NCI-H524 (cell line): Measurements from ENCODE around the gene CBX6.
A peak's percentile ranks its signal among the peaks of the same experiment; 100 is the strongest.
"Not testable (repeated sequence)": the region's sequence is repeated elsewhere in the genome, so short reads cannot be mapped to it uniquely, and the experiment has no call there.

Experiments
- DNase-seq, 2 experiments: peaks; one replicate each; lab custom pipeline; 2025; lab: John Stamatoyannopoulos, UW

Gene CBX6

DNA sequence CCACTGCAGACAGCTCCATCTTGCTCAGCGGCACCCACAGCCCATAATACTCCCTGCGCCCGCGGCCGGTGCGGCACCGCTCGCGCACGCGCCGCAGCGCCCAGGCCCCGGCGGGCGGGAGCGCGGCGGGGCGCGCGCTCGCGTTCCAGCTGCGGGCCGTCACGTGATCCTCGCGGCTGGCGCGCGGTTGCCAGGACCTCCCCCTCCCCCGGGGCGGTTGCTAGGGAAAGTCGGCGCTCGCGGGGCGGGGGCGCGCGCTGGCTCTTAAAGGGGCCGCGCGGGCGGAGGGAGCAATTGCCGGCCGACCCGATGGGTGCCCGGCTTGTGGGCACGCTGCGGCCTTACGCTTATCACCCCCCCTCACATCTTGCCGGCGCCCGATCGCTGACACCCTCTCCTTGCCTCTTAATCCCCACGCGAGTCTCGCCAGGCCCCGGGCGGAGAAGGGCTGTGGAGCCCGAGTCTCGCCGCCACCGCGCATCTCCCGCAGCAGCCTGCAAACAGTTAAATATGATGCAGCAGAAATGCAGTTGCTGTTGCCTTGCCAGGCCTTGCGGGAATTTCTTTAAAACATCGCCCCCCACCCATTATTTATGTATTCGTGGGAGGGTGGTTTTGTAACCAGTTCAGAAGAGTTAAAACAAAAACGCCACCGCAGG is at the start of gene CBX6:
TSS of gene CBX6 (minus strand) at position 45 of the 659 bp plus-strand sequence. CDS start at position 19, 26 bp downstream.
- peak; percentile 93 to 95 for DNase-seq

DNA sequence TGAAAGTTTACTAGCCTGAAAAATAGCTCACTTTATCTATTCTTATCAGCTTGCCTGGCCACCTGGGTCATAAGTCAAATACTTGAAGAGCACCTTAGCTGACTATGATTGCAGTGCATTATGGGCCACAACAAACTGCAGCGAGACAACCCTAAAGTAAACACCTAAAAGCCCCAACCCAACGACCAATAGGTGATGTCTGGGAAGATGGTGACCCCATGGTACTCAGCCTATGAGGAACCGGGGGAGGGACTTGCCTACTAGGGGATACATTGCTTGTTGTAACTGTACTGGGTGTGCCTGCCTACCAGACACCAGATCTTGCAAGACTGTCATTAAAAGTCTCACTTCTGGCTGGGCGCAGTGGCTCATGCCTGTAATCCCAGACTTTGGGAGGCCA is 49.8 kb upstream of the CBX6 start:
- no peak for DNase-seq

DNA sequence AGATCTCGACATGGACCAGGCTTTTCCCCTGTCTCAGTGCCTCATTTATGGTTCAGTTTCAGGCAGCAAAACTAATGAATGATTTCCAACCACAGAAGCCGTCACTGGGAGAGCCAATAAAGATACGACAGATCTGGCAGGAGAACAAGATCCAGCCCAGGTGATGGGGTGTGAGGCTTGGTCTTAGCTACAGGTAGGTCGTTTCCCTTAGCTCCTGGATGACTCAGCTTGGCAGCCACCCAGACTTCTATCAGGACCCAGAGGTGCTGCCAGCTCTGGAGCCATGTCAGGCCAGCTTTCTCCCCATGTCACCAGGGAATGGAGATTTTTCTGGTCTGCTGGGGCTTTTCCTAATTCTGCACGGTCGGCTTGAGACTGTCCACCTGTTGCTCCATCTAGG is 49.1 kb upstream of the CBX6 start:
- no peak for DNase-seq

DNA sequence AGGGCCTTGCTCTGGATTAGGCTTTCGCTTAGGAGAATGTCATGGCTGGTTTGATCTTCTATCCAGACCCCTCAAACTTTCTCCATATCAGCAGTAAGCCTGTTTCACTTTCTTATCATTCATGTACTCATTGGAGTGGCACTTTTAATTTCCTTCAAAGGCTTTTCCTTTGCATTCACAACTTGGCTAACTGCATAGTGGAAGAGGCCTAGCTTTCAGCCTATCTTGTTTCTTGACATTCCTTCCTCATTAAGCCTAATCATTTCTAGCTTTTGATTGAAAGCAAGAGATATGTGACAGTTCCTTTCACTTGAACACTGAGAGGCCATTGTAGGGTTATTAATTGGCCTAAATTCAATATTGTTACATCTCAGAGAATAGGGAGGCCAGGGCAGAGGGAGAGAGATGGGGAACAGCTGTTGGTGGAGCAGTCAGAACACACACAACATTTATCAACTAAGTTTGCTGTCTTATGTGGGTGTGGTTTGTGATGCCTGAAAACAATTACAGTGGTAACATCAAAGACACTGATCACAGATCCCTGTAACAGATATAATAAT is 47.7 kb upstream of the CBX6 start:
- DNase-seq = no peak

DNA sequence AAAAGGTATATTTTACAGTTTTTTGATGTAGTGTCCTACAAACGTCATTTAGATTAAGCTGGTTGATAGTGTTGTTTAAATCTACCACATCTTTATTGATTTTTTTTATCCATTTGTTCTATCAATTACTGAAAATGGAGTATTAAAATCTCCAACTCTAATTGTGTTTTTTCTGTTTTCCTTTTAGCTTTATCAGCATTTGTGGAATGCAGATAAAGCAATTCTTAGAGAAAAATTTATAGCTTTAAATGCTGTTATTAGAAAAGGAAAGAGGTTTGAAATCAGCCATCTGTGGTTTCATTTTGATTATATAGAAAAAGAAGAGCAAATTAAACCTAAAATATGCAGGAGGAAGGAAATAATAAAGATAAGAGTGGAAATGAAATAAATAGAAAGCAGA is 39.4 kb upstream of the CBX6 start:
- DNase-seq = no peak

DNA sequence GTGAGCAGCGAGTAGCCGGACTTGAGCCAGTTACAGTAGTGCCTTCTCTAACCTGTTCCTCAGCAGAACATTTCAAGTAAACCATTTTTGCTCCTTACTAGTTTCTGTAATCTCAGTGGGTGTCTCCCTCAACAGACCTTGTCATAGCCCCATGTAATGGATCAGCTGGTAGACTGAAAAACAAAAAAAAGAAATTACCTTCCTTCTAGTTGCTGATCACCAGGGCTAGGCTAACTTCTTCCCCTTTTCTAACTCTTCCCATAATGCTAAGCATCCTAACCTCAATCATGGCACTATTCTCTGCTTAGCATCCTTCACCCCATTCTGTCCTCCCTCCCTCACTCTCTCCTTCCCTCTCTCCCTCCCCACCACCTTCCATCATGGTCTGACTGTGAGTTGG is 35.8 kb upstream of the CBX6 start:
- DNase-seq = no peak

DNA sequence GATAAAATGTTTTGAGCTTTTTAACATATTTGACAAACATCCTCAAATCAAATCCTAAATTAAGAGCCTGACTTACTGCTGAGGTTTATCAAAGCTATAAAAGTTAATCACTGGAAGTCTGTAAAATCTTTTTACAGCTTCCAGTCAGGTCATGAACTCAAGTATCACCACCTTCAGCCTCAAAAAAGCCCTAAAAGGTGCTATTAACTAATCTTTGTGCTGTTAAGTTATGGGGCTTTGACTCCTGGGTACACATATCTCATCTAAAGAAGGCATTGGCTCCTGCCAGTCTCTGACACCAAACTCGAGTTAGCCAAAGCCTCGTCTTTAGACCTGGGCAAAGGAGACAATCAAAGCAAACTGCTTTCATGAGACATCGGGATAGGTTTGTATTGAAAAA is 34.0 kb upstream of the CBX6 start:
- DNase-seq = no peak

DNA sequence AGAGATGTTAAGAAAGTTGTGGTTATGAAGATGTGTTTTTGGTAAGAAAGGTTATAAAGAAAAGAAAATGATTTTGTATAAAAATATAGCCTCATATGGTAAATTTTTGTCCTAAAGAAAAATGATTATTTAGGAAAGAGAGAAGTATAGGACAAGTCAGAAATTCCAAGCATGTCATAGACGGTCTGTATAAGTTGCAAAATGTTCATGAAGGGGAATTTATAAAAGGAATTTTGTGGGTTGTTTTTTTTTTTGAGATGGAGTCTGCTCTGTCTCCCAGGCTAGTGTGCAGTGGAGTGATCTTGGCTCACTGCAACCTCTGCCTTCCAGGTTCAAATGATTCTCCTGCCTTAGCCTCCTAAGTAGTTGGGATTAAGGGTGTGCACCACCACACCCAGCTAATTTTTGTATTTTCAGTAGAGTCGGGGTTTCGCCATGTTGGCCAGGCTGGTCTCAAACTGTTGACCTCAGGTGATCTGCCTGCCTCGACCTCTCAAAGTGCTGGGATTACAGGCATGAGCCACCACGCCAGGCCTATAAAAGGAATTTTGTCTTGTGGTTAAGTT is 32.1 kb upstream of the CBX6 start:
- not testable (repeated sequence) for DNase-seq

DNA sequence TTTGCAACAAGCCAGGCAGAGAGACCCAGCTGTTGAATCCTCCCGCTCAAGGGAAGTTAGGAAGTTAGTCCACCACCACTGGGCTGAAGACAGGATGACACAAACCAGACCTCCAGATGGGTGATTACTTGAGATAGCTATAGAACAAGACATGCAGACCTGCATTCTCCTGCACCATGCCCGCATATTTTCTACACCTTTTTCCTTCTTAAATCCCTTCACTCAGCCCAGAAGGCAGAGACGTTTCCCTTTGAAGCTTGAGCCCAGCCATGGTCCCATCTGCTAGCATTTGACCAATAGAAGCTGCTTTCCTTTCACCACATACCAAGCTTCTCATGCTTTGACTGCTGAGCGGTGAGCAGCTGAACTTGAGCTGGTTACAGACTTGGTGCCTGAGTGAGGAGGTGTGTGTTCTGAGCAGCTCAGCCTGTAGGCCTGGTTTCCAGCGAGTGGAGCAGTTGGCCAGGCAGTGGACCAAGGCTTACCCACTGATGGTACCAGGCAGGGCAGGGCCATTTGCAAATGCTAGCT is 29.2 kb upstream of the CBX6 start:
- DNase-seq = no peak

DNA sequence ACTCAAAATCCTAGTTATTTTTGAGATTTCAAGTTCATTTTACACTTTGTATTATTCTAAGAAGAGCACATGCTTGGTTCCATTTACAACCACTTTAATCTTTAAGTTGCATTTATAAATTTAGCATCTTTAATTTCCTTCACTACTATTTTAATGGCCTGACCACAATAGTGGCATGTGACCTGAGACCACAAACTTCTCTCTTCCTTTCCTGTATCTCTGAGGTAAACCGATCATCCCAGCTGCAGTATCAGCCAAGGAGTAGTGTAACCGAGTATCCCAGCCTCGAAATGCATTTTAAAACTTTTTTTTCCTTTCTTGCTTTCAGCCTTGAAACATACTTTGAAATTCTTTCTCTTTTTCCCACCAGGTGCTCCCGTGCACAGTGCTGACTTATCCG is 28.7 kb upstream of the CBX6 start:
- DNase-seq = no peak

DNA sequence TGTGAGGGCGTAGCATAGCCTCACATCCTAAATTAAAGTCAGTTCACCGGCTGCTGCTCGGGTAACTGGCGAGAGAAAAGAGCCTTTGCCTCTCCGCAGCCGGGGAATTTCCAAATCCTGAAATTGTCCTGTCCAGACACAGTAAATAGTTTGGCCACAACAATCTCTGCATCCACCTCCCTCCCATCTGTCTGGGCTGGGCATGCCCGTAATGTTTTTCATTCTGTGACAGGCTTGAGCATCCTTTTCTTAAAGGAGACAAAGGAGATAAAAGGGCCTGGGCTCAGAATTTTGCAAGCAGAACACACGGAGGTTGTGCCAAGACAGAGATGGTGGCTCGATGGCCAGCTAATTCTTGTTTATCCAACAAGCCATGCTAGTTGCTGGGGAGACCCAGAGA is 19.2 kb upstream of the CBX6 start:
- no peak for DNase-seq

DNA sequence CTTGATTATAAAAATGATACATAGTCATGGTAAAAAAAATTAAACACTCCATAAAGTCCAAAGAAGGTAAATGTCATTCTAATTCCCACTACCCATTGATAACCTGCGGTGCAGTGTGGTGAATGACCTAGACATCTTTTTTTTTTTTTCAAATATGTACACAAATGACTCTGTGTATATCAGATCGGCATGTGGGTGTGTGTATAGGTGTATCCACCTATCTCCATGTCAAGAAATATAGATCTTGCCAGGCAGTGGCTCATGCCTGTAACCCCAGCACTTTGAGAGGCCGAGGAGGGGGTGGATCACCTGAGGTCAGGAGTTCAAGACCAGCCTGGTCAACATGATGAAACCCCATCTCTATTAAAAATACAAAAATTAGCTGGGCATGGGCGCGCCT is 18.4 kb upstream of the CBX6 start:
- DNase-seq = no peak

DNA sequence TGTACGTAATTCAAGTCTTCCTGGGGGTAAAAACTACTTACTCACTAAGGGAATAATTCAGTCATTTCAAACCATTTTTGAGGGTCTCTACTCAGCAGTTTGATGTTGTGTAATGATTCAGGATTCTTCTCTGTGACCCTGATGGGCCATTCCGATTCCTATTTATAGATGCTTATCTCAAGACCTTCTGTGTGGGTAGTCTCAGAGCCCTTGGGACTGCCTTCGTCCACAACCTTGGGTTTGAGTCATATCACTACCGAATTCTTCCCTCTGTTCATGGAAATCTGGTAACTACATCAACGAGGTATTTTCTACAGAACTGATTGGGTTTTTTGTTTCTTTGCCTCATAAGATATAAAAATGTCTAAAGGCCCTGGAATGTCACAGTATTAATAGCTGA is 14.3 kb upstream of the CBX6 start:
- DNase-seq = no peak

DNA sequence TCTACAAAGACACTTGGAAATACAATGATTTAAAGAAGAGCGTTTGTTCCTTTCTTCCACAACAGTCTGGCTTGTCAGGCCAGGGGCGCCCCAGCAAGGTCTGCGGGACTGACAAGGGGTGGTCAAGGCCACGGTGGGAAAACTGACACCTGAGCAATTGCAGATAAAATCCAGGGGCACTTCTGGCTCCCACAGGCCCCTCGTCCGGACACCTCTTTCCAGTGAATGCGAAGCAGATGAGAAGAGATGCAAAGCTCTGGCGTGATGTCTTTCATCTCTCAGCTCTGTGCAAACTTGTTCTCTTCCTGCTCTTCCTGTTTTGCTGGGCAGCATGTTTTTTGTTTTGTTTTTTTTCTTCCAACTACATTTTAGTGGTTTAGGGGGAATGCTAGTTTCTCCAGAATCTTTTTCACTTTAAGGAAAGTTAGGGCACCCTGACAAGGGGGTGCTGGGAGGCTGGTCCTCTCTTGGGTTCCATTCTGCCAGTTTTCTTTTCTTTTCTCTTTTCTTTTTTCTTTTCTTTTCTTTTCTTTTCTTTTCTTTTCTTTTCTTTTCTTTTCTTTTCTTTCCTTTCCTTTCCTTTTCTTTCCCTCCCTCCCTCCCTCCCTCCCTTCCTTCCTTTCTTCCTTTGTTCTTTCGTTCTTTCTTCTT is 11.1 kb upstream of the CBX6 start:
- DNase-seq = no peak

DNA sequence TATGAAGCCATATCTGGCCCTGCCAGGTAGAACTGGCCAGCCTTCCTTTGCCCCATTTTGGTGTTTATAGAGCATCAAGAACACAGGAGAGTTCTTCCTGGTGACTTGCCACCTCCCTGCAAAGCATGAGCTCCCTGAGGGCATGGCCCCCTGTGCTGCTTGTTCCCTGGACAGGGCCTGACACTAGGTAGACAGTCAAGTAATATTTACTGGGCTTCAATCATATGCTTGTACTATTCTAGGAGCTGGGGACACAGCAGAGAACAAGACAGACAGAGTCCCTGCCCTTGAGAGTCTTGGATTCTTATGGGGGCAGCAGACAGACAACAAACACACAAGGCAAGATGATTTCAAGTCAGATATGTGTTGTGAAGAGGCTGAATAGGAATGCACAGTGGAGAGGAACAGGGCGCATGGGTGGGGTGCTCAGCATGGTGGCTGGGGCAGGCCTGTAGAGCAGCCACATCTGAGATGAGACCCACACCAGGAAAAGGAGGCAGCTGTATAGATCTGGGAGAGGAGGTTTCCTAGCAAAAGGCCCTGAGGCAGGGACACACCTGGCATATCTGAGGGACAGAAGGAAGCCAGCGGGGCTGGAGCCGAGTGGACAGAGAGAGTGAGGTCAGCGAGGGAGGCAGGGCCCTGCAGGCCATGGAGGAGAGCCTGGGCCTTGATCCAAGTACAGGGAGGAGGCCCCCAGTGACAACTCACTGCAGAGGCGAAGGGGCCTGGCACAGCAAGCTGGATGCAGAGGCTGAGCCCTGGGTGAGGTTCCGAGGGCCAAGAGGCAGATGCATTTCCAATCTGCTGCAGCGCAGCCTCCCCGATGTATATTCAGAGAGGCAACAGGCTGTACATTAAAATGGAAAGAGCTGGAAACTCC is 10.2 kb upstream of the CBX6 start:
- no peak for DNase-seq

DNA sequence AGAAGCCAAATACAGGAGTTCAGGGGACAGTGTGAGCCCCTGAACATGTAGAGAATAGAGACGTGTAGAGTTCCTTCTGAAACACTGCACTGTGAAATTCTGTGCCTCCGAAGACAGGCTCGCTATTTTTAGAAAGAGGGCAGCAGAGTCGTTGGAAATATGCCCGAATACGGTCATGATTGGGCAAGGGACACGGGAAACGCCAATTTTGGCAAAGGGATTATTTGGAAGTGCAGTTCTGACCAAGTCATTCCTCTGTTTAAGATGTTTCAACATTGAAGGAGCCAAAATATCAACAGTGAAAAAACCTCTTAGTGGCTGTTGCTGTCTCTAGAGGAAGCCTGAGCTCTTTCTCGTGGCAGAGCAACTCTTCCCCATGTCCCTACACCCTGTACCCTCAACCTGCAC is 9.5 kb upstream of the CBX6 start:
- no peak for DNase-seq

DNA sequence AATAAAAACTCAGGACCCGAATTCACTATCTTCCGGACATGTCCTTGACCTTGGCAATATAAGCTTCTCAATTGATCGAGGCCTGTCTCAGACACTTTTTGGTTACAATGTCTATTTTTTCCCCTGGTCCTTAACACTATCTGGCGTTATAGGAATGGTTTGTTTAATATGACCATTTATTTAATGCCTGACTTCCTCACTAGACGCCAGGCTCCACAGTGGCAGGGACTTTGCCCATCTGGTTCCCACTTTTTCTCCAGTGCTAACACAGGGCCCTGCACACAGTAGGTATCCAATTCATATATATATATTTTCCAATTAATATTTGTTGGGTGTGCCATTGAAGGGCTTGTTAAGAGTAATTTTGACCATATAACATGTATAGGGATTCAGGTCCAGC is 7.9 kb upstream of the CBX6 start:
- no peak for DNase-seq

DNA sequence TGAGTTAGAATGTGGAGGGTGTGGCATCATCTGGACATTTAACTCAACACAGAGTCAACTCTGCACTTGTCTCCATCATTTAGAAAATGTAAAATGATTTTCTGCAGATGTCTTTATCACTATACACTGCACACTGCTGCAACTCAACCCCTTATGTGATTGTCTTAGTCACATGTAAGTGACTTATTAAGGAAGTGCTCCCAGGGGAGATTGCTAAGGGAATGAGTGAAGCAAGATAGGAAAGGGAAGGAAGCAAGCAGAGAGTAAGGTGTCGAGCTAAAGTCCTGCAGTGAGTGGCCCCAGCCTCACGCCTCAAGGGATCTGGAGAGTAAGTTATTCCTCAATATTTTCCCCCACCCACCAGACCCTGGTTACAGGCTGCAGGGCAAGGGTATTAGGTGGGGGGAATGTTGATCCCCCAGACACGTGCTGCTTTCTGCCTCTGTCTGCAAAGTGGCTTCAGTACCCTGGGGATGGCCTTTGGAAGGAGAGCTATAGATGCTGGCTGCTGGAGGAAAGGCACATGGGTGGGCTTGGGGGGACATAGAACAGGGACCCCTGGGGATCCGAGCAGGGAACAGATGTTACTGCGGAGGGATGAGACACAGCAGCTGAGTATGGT is 7.2 kb upstream of the CBX6 start:
- peak in 1 of 2 experiments; percentile 26 for DNase-seq

DNA sequence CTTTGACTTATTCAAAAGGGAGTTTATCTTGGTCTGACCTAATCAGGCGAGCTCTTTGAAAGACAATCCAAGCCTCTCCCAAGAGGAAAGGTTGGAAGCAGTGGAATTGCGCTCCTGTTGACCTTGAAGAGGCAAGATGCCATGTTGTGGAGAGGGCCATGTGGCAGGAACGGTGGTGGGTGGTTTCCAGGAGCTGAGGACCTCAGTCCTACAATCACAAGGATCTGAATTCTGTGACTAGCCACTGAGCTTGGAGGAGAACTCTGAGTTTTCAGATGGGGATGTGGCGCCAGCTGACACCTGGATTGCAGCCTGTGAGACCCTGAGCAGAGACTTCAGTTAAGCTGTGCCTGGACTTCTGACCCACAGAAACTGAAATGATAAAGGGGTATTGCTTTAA is 6.0 kb upstream of the CBX6 start:
- DNase-seq = no peak

DNA sequence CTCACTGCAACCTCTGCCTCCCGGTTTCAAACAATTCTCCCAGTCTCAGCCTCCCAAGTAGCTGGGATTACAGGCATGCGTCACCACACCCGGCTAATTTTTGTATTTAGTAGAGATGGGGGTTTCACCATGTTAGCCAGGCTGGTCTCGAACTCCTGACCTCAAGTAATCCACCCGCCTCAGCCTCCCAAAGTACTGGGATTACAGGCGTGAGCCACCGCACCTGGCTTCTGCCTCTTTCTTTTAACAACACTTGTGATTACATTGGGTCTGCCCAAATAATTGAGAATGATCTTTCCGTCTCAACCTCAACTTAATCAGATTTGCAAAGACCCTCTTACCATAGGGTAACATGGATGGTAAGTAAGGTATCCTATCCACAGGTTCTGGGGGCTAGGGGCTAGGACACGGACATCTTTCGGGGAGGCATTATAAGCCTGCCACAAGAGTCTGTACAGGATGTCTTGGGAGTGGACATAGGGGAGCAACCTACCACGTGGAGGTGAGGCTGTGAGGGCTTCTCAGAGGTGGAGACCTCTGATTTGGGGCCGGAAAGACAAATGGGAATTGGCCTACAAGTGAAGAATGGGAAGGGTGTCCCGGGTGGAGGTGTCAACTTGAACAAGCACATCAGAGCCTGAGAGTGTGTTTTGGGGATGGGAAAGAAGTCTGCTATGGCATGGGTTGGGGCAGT is 2.7 kb upstream of the CBX6 start:
- DNase-seq = no peak
